ENCODE data around the gene ADM.

Gene ADM

DNA sequence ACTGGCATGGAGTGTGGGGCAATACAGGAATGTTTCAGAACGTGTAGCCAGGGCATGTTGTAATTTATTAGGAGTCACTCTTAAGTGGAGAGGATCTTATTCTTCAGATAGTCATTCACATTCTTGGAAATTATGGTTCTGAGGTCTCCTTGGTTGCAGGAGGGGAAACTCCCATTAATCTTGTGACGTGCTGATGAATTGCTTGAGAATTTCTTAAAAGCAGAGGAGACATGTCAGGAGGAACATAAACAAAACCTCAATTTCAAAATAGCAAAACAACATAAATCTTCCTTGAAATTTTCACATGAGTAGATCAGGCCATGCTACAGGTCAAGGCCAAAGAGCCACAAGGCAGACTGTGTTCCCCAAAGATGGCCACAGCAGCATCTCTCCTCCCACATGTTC, 50.4 kb downstream of the ADM start:
- TF ChIP-seq, protein P1, sequence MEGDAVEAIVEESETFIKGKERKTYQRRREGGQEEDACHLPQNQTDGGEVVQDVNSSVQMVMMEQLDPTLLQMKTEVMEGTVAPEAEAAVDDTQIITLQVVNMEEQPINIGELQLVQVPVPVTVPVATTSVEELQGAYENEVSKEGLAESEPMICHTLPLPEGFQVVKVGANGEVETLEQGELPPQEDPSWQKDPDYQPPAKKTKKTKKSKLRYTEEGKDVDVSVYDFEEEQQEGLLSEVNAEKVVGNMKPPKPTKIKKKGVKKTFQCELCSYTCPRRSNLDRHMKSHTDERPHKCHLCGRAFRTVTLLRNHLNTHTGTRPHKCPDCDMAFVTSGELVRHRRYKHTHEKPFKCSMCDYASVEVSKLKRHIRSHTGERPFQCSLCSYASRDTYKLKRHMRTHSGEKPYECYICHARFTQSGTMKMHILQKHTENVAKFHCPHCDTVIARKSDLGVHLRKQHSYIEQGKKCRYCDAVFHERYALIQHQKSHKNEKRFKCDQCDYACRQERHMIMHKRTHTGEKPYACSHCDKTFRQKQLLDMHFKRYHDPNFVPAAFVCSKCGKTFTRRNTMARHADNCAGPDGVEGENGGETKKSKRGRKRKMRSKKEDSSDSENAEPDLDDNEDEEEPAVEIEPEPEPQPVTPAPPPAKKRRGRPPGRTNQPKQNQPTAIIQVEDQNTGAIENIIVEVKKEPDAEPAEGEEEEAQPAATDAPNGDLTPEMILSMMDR (IDR thresholded peaks at IDR 0.05; ENCODE audit: control insufficient read depth, extremely low read depth, insufficient read depth): no peak
- H3K4me3 ChIP-seq (ENCODE audit: low read depth, low read length): no peak overlapping the region
- DNase-seq (ENCODE audit: low read depth): no peak

DNA sequence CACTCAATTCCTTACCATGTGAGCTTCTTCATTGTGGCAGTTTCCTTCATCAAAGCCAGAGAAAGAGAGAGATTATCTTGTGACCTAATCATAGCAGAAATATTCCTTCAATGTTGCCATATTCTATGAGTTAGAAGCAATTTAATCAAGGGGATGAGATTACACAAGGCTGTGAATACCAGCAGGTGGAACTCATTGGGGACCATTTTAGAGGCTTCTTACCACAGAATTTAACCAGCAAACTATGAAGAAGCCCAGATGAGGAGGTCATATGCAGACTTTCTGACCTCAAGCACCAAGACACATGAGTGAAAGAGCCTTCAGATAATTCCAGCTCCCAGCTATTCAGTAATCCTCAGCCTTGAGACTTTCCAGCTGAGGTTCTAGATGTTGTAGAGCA, 51.3 kb downstream of the ADM start:
- TF ChIP-seq, protein P1 (IDR thresholded peaks at IDR 0.05; ENCODE audit: control insufficient read depth, extremely low read depth, insufficient read depth): no peak
- no peak overlapping the region for H3K4me3 ChIP-seq (ENCODE audit: low read depth, low read length)
- no peak for DNase-seq (ENCODE audit: low read depth)

Data from LNCaP clone FGC (cell line).